ENCODE data around the gene BTBD3. TPM values are rescaled to one million over a fixed set of nuclear protein-coding genes. Genes with fewer than 3 reads are reported as not detected.

The BTBD3 gene
- total RNA-seq, result 26.5 and 30.3 TPM in 2 replicates

GRCh38 chr20:11917663-11918062 lies at the start of gene BTBD3:
Gene BTBD3, plus strand, starts transcription at chr20:11917893. Its CDS starts 383 bp downstream, at chr20:11918276.

All from articular chondrocyte of knee joint (primary cell).